Mammary epithelial cell (primary cell): ENCODE data around the gene MMP2.

Experiments used
- CTCF ChIP-seq, 2 donors: IDR thresholded peaks in 1 of 2; conservative IDR thresholded peaks in 1 of 2; 2 replicates each; pipeline ENCODE4 v1.5.1; 2011 to 2012; ENCODE audit warnings: inconsistent platforms in 2 of 2, low read length in 2 of 2, mild to moderate bottlenecking in 2 of 2, control low read depth in 1 of 2, low read depth in 1 of 2; ENCODE audit not compliant: insufficient read depth in 1 of 2; ENCODE audit errors: extremely low read depth in 1 of 2
- EZH2 ChIP-seq: IDR thresholded peaks from 2 replicates; pipeline ENCODE4 v1.6.1; 2012; ENCODE audit warnings: low read length, inconsistent platforms, borderline replicate concordance

- TF ChIP-seq CTCF (conservative IDR thresholded peaks at IDR 0.05 in 1 of 2, IDR thresholded peaks at IDR 0.05 in 1 of 2; ENCODE audit: extremely low read depth in 1 of 2, insufficient read depth in 1 of 2, low read depth in 1 of 2, low read length in 2 of 2) (peak in 1 of 2 donors; percentile 4), EZH2 (no peak)
These were observed 30.2 kb downstream of the MMP2 start, which contains the start of gene LPCAT2 for GRCh38 chr16:55508941-55509931.
